Kidney (tissue), 14 donors: ENCODE measurements around the gene GRAMD1A. TPM values are rescaled to one million over a fixed set of nuclear protein-coding genes. Genes with fewer than 3 reads are reported as not detected.

ENCODE experiments used
- DNase-seq, 5 donors: peaks; one replicate each; pipeline ENCODE4 v3.0.0-alpha.2; 2013 to 2020
- FAIRE-seq: peaks from 2 replicates; lab custom pipeline; 2012; peaks lifted over from hg19 to GRCh38; lab: Jason Lieb, UNC
- H3K27ac ChIP-seq, 2 donors: one replicate each; pipeline ENCODE4 v1.7.0; 2013; ENCODE audit warnings: low read depth in 2 of 2, low read length in 2 of 2, inconsistent platforms in 1 of 2
- H3K27me3 ChIP-seq: one replicate; pipeline ENCODE4 v1.7.1; 2013; ENCODE audit warnings: low read length, inconsistent platforms; ENCODE audit not compliant: control insufficient read depth, insufficient read depth
- H3K36me3 ChIP-seq, 3 donors: one replicate each; pipeline versions ENCODE4 v1.7.0 to v1.7.1; 2013; ENCODE audit warnings: low read length in 3 of 3, control low read depth in 1 of 3, inconsistent platforms in 1 of 3; ENCODE audit not compliant: insufficient read depth in 3 of 3, control insufficient read depth in 2 of 3
- H3K4me1 ChIP-seq, 3 donors: one replicate each; pipeline versions ENCODE4 v1.7.0 to v1.7.1; 2013; ENCODE audit warnings: low read length in 3 of 3, inconsistent platforms in 1 of 3, low read depth in 1 of 3; ENCODE audit not compliant: control insufficient read depth in 2 of 3, insufficient read depth in 2 of 3
- H3K4me3 ChIP-seq, 3 donors: one replicate each; pipeline versions ENCODE4 v1.7.0 to v1.8.1; 2013; ENCODE audit warnings: low read length in 3 of 3, control low read depth in 1 of 3, inconsistent platforms in 1 of 3
- H3K9ac ChIP-seq, 3 donors: one replicate each; pipeline versions ENCODE4 v1.7.0 to v1.7.1; 2013; ENCODE audit warnings: low read length in 3 of 3, control low read depth in 1 of 3, inconsistent platforms in 1 of 3
- H3K9me3 ChIP-seq, 3 donors: one replicate each; pipeline versions ENCODE4 v1.7.0 to v1.7.1; 2013; ENCODE audit warnings: low read length in 3 of 3, control low read depth in 1 of 3, inconsistent platforms in 1 of 3; ENCODE audit not compliant: control insufficient read depth in 2 of 3, insufficient read depth in 1 of 3
- CTCF ChIP-seq: IDR thresholded peaks from 3 replicates; pipeline ENCODE4 v1.5.1; 2012; ENCODE audit warnings: mild to moderate bottlenecking, moderate library complexity, borderline replicate concordance; ENCODE audit not compliant: insufficient read depth; ENCODE audit errors: extremely low read depth
- intact Hi-C: fragments of 100-400 bp; cut with DNase I; formaldehyde crosslinking; loops from one replicate; pipeline ENCODE4 v1.11.1; 2022
- polyA plus RNA-seq: library from polyadenylated mRNA; stranded (reverse); fragments of 350-450 nt; fragmentation: Illumina TruSeq; extraction: RNeasy Lipid Tissue Mini Kit (QIAGEN cat#74804); gene quantifications from one replicate; pipeline ENCODE4 v1.2.3, GENCODE V29; 2014; ENCODE audit warnings: low read depth, low replicate concordance; ENCODE audit not compliant: insufficient read depth
- total RNA-seq: library from RNA; stranded (reverse); fragmentation: NEBNext Ultra II Directional; extraction: Animal tissue kit (Norgen Biotek cat#: 25700); gene quantifications from one replicate; pipeline ENCODE4 v1.2.1, GENCODE V29; 2021
- donor health status: control.
- donor health status: control.
- donor health status: control.
- donor health status: control.
- donor health status: control.
- donor health status: DM: yes; HTN: yes; CAD: no.
- donor health status: Normal renal cell carcinoma (clear cell type).

Gene GRAMD1A
- total and polyA plus RNA-seq, 2 donors from 2014 or later: 29.8 to 87.3 TPM

DNA sequence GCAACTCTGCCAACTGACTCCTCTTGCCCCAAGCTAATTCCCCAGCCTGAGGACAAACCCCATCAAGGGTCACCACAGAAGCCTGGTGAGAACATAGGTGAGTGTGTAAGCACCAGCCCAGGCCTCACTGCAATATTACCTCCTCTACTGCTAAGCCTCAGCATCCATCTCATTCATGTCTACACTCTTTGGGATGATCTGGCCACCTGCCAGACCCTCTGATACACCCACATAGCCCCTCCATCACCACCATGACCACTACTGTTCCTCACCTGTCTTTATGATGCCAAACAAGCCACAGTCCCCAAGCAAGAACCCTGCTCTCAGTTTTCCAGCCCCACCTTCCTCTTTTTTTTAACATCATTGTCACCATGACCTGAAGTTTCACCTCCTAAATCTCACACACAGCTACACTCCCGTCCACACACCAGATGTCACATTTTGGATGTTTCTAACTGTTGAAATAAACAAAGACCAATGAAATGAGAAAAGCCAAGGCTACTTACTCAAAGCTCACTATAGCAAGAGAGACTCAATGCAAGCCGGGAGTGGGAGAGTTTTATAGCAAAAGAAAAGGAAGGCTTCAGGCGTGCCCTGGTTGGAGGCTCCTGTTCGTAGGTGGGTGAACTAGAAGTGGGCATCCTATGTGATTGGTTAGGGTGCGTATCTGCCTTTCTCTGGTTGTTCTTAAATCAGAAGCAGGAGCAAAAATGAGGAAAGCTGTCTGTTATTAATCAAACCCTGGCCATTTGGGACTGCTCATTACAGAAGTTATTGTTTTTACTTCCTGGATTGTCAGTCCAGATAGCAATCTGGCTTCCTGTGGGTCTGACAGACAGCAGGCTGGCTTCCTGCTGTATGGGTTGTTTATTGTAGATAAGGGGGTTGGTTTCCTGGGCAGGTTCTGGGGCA lies 38.1 kb upstream of the GRAMD1A start:
- Histone ChIP-seq H3K4me1 (peaks cover 0 to 7% (median 0%) of the 10 kb centered on the region in 3 donors), H3K27ac (no peak overlapping the region), H3K9ac (no peak overlapping the region), H3K27me3 (no peaks in the 10 kb centered on the region), H3K9me3 (peaks cover 7 to 41% (median 26%) of the 10 kb centered on the region in 3 donors), H3K36me3 (peaks cover 20 to 39% (median 28%) of the 10 kb centered on the region in 3 donors), H3K4me3 (peak overlapping the region in 1 of 3 donors; percentile 81)
- intact Hi-C loops: no loop called here
- FAIRE-seq: no peak
- peak in 1 of 5 donors; percentile 24 for DNase-seq
- no peak for TF ChIP-seq CTCF

GRCh38 chr19:34962687-34963572 lies 37.2 kb upstream of the GRAMD1A start:
- Histone ChIP-seq H3K9ac (peak overlapping the region; percentile 37 to 78 (median 48)), H3K4me3 (peak overlapping the region; percentile 58 to 86 (median 81)), H3K27ac (peak overlapping the region; percentile 9 to 41), H3K27me3 (no peaks in the 10 kb centered on the region), H3K4me1 (peaks cover 0 to 7% (median 0%) of the 10 kb centered on the region in 3 donors), H3K36me3 (peaks cover 13 to 30% (median 22%) of the 10 kb centered on the region in 3 donors), H3K9me3 (peaks cover 3 to 32% (median 18%) of the 10 kb centered on the region in 3 donors)
- intact Hi-C loops: no loop called here
- DNase-seq (peak in 2 of 5 donors; percentile 25 to 32), FAIRE-seq (no peak)
- no peak for TF ChIP-seq CTCF

DNA sequence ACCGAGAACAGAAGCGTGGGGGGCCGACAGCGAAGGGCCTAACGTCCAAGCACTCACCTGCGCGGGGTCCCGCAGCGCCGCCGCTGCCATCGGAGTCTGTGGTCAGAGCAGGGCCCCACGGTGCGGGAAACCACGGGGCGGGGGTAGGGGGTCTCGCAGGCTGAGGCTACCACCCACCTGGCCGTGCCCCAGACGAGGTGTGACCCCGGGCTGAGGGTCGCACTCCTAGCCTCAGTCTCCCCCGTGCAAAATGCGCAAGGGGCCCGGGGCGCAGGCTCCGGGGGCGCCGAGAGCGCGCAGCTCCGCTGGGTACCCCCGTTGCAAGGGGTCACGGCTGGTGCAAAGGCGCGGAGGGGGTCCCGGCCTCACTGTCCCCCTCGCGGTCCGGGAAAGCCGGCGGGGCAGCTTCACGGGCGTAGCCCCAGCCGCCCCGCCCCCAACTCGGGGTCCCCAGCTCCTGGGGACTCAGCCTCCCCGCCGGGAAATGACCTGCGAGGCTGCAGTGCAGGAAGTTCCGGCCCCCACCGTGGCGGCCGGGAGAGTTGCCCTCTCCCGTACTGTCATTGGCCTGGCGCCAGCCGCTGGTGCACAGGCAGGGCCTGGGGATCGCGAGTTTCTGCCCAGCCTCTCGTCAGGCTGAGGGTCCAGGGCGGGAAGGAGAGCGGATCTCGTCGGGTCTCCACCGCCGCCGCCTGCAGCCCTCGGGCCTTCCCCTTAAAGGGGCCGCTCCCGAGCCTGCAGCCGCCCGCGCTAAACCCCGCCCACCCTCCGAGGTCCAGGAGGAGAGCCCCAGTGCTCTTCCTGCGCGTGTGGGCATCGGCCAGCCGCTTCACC lies 36.3 kb upstream of the GRAMD1A start, which contains the start of gene ZNF792:
Gene ZNF792, minus strand, starts transcription at position 657 of the 834 bp plus-strand sequence. Its CDS starts 567 bp downstream, at position 90.
- Histone ChIP-seq H3K27ac (peak within 1 kb of the TSS; percentile 9 to 41), H3K9ac (peak within 1 kb of the TSS; percentile 37 to 78 (median 48)), H3K4me3 (peak within 1 kb of the TSS; percentile 58 to 86 (median 81)), H3K4me1 (peaks cover 0 to 7% (median 0%) of the 10 kb centered on the region in 3 donors), H3K36me3 (peaks cover 5 to 22% (median 13%) of the 10 kb centered on the region in 3 donors), H3K9me3 (peaks cover 2 to 24% (median 9%) of the 10 kb centered on the region in 3 donors), H3K27me3 (no peaks in the 10 kb centered on the region)
- FAIRE-seq (no peak), DNase-seq (peak; percentile 82 to 90 (median 87))
- intact Hi-C loops: no loop called here
- no peak for TF ChIP-seq CTCF
